T-helper 2 cell treated with Interferon-gamma antibody and Interleukin-4, amounts not matched to agents 5 μg/mL and 100 μg/mL, for 36 hours (primary cell): Measurements from ENCODE around the gene KIF3A.
A peak's percentile ranks its signal among the peaks of the same experiment; 100 is the strongest.

Source experiments
- DNase-seq: peaks from one replicate; pipeline ENCODE4 v3.0.0; 2021; ENCODE audit warnings: low spot score
- H3K27ac Mint-ChIP-seq: one replicate; pipeline ENCODE4 v1.8.0; 2021; ENCODE audit warnings: mild to moderate bottlenecking, mixed read lengths
- H3K27me3 Mint-ChIP-seq: one replicate; pipeline ENCODE4 v1.8.0; 2021; ENCODE audit warnings: low read depth, mixed read lengths
- H3K36me3 Mint-ChIP-seq: one replicate; pipeline ENCODE4 v1.8.0; 2021; ENCODE audit warnings: low read depth, mixed read lengths
- H3K4me1 Mint-ChIP-seq: one replicate; pipeline ENCODE4 v1.8.0; 2021; ENCODE audit warnings: low read depth, mixed read lengths
- H3K4me3 Mint-ChIP-seq: one replicate; pipeline ENCODE4 v1.8.0; 2022; ENCODE audit warnings: mild to moderate bottlenecking, moderate library complexity, mixed read lengths
- H3K9me3 Mint-ChIP-seq: one replicate; pipeline ENCODE4 v1.8.0; 2021; ENCODE audit warnings: mixed read lengths

KIF3A gene

DNA sequence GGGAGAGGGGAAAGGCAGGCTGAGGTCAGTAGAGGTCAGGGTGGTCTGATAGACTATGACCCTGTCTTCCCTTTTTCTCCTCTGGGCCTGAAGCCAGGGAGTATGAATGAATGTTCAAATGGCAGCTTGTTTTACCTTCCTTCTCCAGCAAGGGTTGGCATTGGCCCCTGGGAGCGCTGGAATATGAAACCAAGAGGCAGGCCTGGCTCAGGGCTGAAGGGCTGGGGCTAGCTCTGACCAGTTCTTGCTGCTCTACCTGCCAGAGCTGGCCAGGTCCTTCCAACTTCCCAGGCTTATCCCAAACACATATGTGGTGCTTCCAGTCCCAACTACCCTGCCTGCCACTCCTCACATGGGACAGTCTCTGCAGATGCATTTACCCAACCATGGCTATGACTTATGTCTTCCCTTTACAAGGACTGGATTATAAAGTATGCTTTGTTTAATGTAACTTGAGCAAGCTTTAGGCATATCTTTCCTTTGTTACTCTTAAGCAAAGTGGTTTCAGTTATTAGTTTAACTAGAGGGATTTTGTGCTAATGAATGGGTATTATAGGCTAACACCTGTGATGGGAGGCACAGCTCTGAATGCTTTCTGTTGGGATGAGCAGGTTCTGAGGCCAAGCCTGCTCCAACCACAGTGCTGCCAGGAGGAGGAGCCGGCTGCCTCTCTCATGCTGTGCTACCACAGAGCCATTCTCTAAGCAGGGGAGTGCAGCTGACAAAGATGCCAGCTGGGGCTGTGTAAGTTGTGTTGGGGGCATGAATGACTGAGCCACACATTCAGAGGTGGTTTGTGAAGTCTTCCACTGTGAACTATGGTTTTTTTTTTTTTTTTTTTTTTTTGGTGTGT is 16.0 kb upstream of the KIF3A start:
- peaks cover 14% of the 10 kb centered on the region for H3K36me3 Mint-ChIP-seq
- H3K4me3 Mint-ChIP-seq, result no peak overlapping the region
- H3K27ac Mint-ChIP-seq, result no peak overlapping the region
- H3K4me1 Mint-ChIP-seq, result peaks cover 21% of the 10 kb centered on the region
- H3K27me3 Mint-ChIP-seq, result peaks cover 6% of the 10 kb centered on the region
- H3K9me3 Mint-ChIP-seq, result no peaks in the 10 kb centered on the region
- DNase-seq, result no peak

DNA sequence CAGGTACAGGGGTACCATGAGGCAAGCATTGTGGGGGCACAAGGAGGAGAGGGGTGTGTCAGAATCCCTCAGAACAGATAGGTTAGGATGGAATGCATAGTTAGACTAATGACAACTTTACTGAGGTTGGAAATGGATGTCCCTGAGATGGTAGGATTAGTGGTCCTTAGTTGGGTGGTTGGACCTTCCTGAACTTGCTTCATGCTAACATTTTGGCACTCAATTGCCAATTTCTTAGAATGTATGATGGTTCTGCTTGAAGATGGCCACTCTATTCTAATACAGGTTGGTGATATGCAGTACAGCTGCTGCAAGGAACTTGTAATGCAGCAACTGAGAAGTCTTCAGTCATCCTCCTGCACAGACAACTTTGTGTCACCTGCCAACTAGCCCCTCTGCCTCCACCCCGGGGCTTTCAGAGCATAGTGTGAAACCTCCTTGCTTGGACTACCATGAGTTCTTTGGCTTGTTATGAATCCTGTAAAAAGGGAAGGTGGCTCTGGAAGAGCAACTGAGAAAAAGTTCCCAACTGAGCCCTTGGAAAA is 15.3 kb upstream of the KIF3A start:
- no peak overlapping the region for H3K4me3 Mint-ChIP-seq
- peaks cover 14% of the 10 kb centered on the region for H3K36me3 Mint-ChIP-seq
- no peak overlapping the region for H3K27ac Mint-ChIP-seq
- DNase-seq, result no peak
- H3K27me3 Mint-ChIP-seq, result peaks cover 8% of the 10 kb centered on the region
- no peaks in the 10 kb centered on the region for H3K9me3 Mint-ChIP-seq
- H3K4me1 Mint-ChIP-seq, result peaks cover 21% of the 10 kb centered on the region

DNA sequence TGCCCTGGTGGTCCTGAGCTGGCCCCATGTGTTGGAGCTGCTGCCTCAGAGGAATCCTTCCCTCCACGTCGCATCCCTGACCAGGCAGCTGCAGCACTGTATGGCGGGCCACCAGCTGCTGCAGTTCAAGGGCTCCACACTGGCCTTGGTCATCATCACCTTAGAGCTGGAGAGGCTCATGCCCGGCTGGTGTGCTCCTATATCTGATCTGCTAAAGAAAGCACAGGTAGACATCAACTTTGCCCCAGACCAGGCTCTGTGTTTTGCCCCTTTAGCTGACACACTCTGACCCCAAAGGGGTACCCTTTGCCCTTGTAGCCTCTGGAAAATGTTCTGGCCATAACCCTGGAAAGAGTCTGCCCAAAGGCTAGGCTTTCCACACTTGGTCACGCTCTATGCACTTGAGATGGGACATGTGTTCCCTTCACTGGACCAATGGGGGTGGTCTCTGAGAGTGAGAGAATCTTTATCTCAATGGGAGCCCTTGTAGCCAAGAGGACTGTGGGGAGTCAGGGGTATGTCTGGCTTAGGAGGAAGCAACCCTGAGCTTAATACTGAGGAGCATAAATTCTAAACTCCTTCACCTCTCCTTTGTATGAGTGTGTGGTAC is 14.7 kb upstream of the KIF3A start:
- Mint-ChIP-seq H3K36me3 (peaks cover 14% of the 10 kb centered on the region), H3K27me3 (peaks cover 8% of the 10 kb centered on the region), H3K4me3 (no peak overlapping the region), H3K27ac (peak overlapping the region; percentile 43), H3K4me1 (peaks cover 21% of the 10 kb centered on the region), H3K9me3 (no peaks in the 10 kb centered on the region)
- no peak for DNase-seq

DNA sequence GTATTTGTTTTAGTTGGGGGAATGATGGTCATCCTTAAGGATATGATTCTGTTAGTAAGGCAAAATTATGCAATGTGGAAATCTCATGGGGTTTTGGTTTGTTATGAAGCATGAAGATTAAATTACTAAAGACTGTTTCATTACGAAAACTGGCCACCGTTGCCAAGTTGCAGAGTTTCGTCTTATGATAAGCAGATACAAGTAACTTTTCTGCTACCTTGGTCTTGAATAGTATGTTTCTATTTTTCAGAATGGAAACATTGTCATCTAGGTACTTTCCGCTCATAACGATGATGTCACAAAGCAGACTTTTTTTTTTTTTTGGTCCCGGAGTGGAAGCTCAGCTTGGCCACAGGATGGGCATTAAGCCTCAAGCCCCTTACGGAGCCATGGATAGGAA is 14.1 kb upstream of the KIF3A start:
- H3K36me3 Mint-ChIP-seq, result peaks cover 14% of the 10 kb centered on the region
- peaks cover 8% of the 10 kb centered on the region for H3K27me3 Mint-ChIP-seq
- H3K9me3 Mint-ChIP-seq, result no peaks in the 10 kb centered on the region
- H3K4me1 Mint-ChIP-seq, result peaks cover 24% of the 10 kb centered on the region
- peak; percentile 57 for DNase-seq
- H3K27ac Mint-ChIP-seq, result peak overlapping the region; percentile 73
- H3K4me3 Mint-ChIP-seq, result no peak overlapping the region

DNA sequence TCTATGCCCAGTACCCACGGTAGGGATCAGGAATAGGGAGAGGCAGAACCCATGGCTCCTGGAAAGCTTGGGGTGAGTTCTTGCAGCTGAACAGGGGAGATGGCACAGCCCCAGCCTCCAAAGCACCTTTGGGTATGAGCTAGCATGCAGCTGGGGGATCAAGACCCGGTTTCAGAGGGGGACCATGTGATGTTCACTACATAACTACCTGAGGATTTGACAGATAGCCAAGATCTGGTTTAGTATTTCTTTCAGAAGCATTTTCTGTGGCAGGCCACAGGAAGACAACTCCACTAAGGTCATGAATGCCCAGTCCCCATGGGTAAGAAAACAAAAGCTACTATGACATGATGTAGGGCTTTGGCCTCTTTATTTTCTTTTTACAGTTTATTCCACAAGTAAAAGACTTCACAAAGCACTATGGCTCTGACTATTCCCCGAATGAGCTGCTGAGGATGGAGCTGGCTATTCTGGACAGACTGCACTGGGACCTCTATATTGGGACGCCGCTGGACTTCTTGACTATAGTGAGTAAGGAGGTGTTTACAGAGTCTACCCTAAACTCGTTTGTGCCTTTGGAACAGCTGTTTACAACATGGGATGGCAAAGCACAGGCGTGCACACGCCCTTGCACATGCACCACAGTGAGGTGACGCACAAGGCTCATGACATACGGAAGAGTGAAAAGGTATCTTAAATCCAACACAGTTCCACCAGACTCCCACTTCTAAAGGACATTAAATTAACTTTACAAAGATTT is 13.3 kb upstream of the KIF3A start:
- no peak for DNase-seq
- peaks cover 15% of the 10 kb centered on the region for H3K27me3 Mint-ChIP-seq
- H3K27ac Mint-ChIP-seq, result peak overlapping the region; percentile 23
- peaks cover 26% of the 10 kb centered on the region for H3K4me1 Mint-ChIP-seq
- H3K9me3 Mint-ChIP-seq, result no peaks in the 10 kb centered on the region
- H3K36me3 Mint-ChIP-seq, result peaks cover 14% of the 10 kb centered on the region
- no peak overlapping the region for H3K4me3 Mint-ChIP-seq

DNA sequence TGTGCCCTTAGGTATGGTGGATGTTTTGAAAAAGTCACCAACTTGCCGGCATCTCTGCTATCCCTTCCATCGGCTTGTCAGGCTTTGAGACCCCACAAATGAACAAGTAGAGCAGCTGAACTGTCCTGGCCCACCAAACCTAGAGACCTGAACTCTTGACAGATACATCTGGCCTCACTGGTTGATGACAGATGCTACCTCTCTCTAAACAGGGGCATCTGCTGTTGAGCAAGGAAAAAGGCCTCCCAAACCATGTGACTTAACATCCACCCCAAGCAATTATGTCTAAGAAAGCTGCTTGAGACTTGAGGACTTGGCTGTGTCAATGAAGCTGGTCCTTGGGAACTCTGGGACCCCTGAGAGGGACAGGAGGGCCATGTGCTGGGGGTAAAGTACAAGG is 12.2 kb upstream of the KIF3A start:
- Mint-ChIP-seq H3K27me3 (peaks cover 24% of the 10 kb centered on the region), H3K27ac (no peak overlapping the region), H3K9me3 (no peaks in the 10 kb centered on the region), H3K4me3 (no peak overlapping the region), H3K4me1 (peaks cover 24% of the 10 kb centered on the region), H3K36me3 (peaks cover 14% of the 10 kb centered on the region)
- no peak for DNase-seq

DNA sequence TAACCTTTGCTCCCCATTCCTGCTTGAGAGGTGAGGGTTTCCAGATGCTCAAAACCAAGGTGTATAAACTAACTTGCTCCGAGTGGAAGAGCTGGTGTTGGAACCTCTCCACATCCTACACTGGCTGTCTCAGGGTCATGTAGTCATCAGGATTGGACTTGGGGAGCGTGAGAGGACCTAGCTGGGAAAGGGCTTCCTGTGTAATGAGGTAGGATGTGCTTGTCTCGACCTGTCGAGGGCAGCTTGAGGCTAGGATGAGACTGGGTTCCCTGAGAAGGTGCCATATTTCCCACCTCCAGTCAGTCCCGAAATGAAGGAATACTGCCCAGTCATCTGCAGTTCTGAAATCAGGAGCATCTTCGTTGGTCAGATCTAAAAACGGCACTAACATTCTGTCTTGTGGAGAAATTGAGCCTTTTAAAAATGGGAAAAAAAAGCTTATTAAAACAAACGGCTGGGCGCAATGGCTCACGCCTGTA is 11.2 kb upstream of the KIF3A start:
- no peak for DNase-seq
- H3K9me3 Mint-ChIP-seq, result no peaks in the 10 kb centered on the region
- no peak overlapping the region for H3K27ac Mint-ChIP-seq
- peaks cover 13% of the 10 kb centered on the region for H3K36me3 Mint-ChIP-seq
- peak overlapping the region; percentile 47 for H3K4me3 Mint-ChIP-seq
- H3K4me1 Mint-ChIP-seq, result peaks cover 21% of the 10 kb centered on the region
- H3K27me3 Mint-ChIP-seq, result peaks cover 26% of the 10 kb centered on the region

DNA sequence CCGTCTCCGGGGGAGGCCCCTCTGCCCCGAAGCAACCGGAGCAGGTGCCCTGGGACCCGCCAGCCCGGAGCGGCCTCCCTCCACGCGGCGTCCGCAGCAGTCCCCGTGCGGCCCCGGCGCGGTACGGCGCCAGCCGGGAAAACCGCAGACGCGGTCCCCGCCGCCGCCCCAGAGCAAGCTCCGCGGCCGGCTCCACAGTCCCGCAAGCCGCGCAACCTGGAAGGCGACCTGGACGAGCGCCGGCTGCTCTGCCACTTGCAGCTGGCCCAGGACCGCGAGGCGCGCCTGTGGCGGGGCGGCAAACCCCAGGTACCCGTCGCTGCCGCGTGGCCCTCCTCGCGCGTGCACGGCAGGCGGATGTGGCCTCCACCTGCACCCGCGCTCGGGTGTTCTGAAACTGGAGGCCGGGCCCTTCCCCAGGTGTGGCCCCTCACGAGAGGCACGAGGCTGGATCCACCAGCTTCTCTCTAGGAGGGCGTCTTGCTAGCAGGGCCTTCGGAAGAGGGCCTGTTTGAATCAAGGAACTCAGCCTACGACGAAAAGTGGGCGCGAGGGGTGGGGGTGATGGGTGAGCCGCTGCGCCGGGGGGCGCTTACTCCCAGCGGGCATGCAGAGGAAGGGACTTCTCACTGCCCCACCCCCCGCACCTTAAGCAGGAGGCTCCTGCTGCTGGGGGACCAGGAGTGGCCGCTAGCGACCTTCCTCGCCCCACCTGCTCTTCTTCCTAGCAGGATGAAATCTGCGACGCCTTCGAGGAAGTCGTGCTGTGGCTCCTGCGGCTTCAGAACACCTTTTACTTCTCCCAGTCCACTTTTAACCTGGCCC is 10.5 kb upstream of the KIF3A start:
- Mint-ChIP-seq H3K4me1 (peaks cover 19% of the 10 kb centered on the region), H3K36me3 (peaks cover 13% of the 10 kb centered on the region), H3K4me3 (peak overlapping the region; percentile 47), H3K9me3 (no peaks in the 10 kb centered on the region), H3K27ac (no peak overlapping the region), H3K27me3 (peaks cover 32% of the 10 kb centered on the region)
- DNase-seq, result peak; percentile 35

DNA sequence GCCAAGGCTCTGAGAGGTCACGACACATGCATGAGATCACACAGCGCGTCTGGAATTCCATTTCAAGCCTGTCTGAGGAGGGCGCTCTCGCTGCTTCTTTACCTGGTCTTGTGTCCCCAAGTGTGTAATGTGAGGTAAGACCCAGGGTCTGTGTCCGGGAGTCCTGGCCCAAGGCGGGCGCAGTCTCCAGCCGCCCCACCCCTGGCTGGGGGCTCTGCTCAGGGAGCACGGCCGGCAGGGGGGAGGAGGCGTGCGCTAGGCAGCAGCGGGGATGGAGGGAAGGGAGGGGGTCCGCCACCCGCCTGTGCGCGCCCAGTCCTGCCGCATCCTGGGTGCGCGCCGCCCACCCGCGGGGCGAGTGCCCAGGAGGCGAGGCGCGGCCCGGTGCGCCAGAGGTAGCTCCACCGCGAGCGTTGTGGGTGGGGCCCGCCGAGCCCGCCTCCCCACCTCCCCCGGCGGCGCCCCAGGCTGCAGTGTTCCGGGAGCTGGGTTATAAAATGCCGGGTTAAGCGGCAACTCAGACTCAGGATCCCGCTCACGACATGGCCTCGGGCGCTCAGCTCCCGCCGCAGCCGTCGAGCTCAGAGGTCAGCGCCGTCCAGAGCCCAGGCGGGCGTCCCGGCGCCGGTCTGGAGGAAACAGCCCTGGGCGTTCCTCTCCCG is 9.7 kb upstream of the KIF3A start, which contains the start of gene CCNI2:
TSS of gene CCNI2 (plus strand) at position 473 of the 662 bp plus-strand sequence. CDS start at position 543, 70 bp downstream.
- peak within 1 kb of the TSS; percentile 73 for H3K27ac Mint-ChIP-seq
- DNase-seq, result peak; percentile 52

DNA sequence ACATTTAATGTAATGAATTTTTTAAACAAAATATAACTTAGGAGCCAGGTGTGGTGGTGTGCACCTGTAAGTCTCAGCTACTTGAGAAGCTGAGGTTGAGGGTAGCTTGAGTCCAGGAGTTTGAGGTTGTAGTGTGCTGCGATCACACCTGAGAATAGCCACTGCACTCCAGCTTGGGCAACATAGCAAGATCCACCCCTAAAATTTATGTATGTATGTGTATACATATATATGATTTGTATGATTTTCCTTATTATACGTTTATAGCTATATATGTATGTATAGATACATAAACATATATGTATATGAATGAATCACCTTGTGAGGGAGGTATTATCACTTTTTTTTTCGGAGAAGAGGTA is 9.2 kb upstream of the KIF3A start:
- no peak for DNase-seq
- H3K9me3 Mint-ChIP-seq, result no peaks in the 10 kb centered on the region
- H3K27ac Mint-ChIP-seq, result peak overlapping the region; percentile 73
- H3K27me3 Mint-ChIP-seq, result peaks cover 38% of the 10 kb centered on the region
- peaks cover 12% of the 10 kb centered on the region for H3K36me3 Mint-ChIP-seq
- peaks cover 19% of the 10 kb centered on the region for H3K4me1 Mint-ChIP-seq
- peak overlapping the region; percentile 79 for H3K4me3 Mint-ChIP-seq

More for the DNA sequence above, 9.7 kb upstream of the KIF3A start, which contains the start of gene CCNI2:
- Mint-ChIP-seq H3K4me1 (peaks cover 19% of the 10 kb centered on the region), H3K27me3 (peaks cover 35% of the 10 kb centered on the region), H3K9me3 (no peaks in the 10 kb centered on the region), H3K36me3 (peaks cover 13% of the 10 kb centered on the region), H3K4me3 (peak within 1 kb of the TSS; percentile 79)

DNA sequence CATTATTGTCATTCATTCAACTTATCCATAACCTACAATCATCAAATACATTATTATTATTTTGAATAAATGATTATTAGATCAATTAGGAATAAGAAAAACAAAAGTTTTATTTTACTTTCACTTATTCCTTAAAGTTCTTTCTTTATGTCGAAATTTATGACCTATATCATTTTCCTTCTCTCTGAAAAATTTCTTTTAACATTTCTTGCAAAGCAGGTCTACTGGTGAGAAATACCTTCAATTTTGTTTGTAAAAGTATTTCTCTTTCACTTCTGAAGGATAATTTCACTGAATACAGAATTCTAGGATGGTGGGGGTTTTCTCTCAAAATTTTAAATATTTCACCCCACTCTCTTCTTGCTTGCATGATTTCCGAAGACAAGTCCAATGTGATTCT is 7.3 kb upstream of the KIF3A start:
- Mint-ChIP-seq H3K27me3 (peaks cover 48% of the 10 kb centered on the region), H3K4me3 (no peak overlapping the region), H3K9me3 (no peaks in the 10 kb centered on the region), H3K36me3 (no peaks in the 10 kb centered on the region), H3K4me1 (peaks cover 5% of the 10 kb centered on the region), H3K27ac (no peak overlapping the region)
- DNase-seq, result no peak

DNA sequence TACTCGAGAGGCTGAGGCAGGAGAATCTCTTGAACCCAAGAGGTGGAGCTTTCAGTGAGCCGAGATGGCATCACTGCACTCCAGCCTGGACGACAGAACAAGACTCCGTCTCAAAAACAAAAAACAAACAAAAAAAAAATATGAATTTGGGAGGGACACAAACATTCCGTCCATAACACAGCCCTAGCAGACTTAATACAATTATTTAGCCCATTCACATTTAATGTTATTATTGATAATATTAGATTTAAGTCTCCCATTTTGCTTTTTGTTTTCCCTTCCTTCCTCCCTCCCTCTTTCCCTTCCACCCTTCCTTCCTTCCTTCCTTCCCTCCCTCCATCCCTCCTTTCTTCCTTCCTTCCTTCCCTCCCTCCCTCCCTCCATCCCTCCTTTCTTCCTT is 5.3 kb upstream of the KIF3A start:
- H3K36me3 Mint-ChIP-seq, result no peaks in the 10 kb centered on the region
- H3K4me1 Mint-ChIP-seq, result peaks cover 16% of the 10 kb centered on the region
- no peak overlapping the region for H3K4me3 Mint-ChIP-seq
- H3K27me3 Mint-ChIP-seq, result peaks cover 54% of the 10 kb centered on the region
- DNase-seq, result no peak
- no peak overlapping the region for H3K27ac Mint-ChIP-seq
- no peaks in the 10 kb centered on the region for H3K9me3 Mint-ChIP-seq

DNA sequence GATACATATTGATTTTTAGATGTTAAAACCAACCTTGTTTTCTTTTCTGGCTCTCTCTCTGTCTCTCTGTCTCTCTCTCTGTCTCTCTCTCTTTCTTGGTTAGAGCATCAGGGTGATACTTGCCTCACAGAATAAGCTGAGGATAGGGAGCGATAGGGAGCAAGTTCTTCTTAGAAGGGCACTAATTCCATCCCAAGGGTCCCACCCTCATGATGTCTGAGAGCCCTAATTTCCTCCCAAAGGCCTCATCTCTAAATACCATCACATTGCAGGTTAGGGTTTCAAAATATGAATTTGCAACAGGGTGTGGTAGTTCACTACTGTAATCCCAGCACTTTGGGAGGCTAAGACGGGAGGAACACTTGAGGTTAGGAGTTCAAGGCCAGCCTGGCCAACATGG is 4.8 kb upstream of the KIF3A start:
- Mint-ChIP-seq H3K27ac (no peak overlapping the region), H3K36me3 (no peaks in the 10 kb centered on the region), H3K9me3 (no peaks in the 10 kb centered on the region), H3K4me3 (no peak overlapping the region), H3K27me3 (peaks cover 56% of the 10 kb centered on the region), H3K4me1 (peaks cover 18% of the 10 kb centered on the region)
- no peak for DNase-seq
